B cell (primary cell): ENCODE measurements around the gene PHACTR1. TPM values are rescaled to one million over a fixed set of nuclear protein-coding genes. Genes with fewer than 3 reads are reported as not detected.

Experiments used
- ATAC-seq: fragments of 200-7000 bp; cut with Tn5 transposase; one replicate; pipeline ENCODE4 v1.10.0; 2021; ENCODE audit warnings: low read depth, mild to moderate bottlenecking, moderate number of reproducible peaks, moderate library complexity
- CTCF ChIA-PET: fragments of 350-600 bp; sonication (Branson Sonifier 250); formaldehyde crosslinking; loops from one replicate; lab custom pipeline; 2021; ENCODE audit warnings: antibody characterized with exemption, inconsistent platforms; lab: Charles Lee
- POLR2A ChIA-PET: fragments of 350-600 bp; sonication (Branson Sonifier 250); formaldehyde crosslinking; loops from one replicate; lab custom pipeline; 2021; ENCODE audit warnings: antibody characterized with exemption; lab: Charles Lee
- DNase-seq: peaks from one replicate; pipeline ENCODE4 v3.0.0; 2013
- H2AFZ ChIP-seq: 2 replicates; pipeline ENCODE4 v1.6.1; 2012; ENCODE audit warnings: mild to moderate bottlenecking, low read depth, low read length; ENCODE audit not compliant: insufficient read depth, poor library complexity, severe bottlenecking
- H3K27ac ChIP-seq, 2 donors: 1 replicate in 1 of 2; 2 replicates in 1 of 2; pipeline ENCODE4 v1.5.1; 2012 to 2013; ENCODE audit warnings: low read length in 2 of 2, mild to moderate bottlenecking in 2 of 2, moderate library complexity in 1 of 2
- H3K27me3 ChIP-seq, 4 experiments: fragments of 200-600 bp in 1 of 4; sonication (generic) in 1 of 4; replicated peaks in 1 of 4; 1 replicate in 2 of 4; 2 replicates in 2 of 4; pipeline versions ENCODE4 v1.6.1 to v1.7.0; 2013 to 2016; ENCODE audit warnings: low read length in 3 of 4, mild to moderate bottlenecking in 2 of 4, mixed read lengths in 1 of 4, moderate library complexity in 1 of 4; ENCODE audit not compliant: insufficient read depth in 4 of 4, control insufficient read depth in 3 of 4; ENCODE audit errors: control extremely low read depth in 1 of 4
- H3K36me3 ChIP-seq, 2 experiments: replicated peaks in 1 of 2; 1 replicate in 1 of 2; 2 replicates in 1 of 2; pipeline versions ENCODE4 v1.6.1 to v1.7.1; 2013; ENCODE audit warnings: low read length in 1 of 2; ENCODE audit not compliant: insufficient read depth in 2 of 2, control insufficient read depth in 1 of 2; ENCODE audit errors: control extremely low read depth in 1 of 2, extremely low read depth in 1 of 2
- H3K4me1 ChIP-seq, 2 donors: fragments of 200-600 bp in 1 of 2; sonication (generic) in 1 of 2; 1 replicate in 1 of 2; 2 replicates in 1 of 2; pipeline versions ENCODE4 v1.5.1 to v1.6.1; 2013 to 2017; ENCODE audit warnings: low read length in 2 of 2; ENCODE audit not compliant: control insufficient read depth in 2 of 2, insufficient read depth in 2 of 2
- H3K4me2 ChIP-seq: replicated peaks from 2 replicates; pipeline ENCODE3; 2012; ENCODE audit warnings: mild to moderate bottlenecking, low read depth, low read length; ENCODE audit not compliant: poor library complexity, severe bottlenecking
- H3K4me3 ChIP-seq, 5 experiments: fragments of 200-600 bp in 1 of 5; sonication (generic) in 1 of 5; 1 replicate in 3 of 5; 2 replicates in 2 of 5; pipeline versions ENCODE4 v1.5.1 to v1.7.0; 2011 to 2016; ENCODE audit warnings: low read length in 4 of 5, mild to moderate bottlenecking in 4 of 5, low read depth in 2 of 5, control low read depth in 1 of 5, moderate library complexity in 1 of 5; ENCODE audit not compliant: insufficient read depth in 1 of 5; ENCODE audit errors: control extremely low read depth in 1 of 5, extremely low read depth in 1 of 5
- H3K79me2 ChIP-seq: fragments of 200-600 bp; sonication (generic); one replicate; pipeline ENCODE4 v1.6.0; 2016; ENCODE audit warnings: low read length; ENCODE audit not compliant: control insufficient read depth, insufficient read depth
- H3K9ac ChIP-seq: fragments of 200-600 bp; sonication (generic); 2 replicates; pipeline ENCODE4 v1.6.1; 2017; ENCODE audit warnings: mild to moderate bottlenecking, low read length, moderate library complexity
- H3K9me3 ChIP-seq, 3 donors: one replicate each; pipeline versions ENCODE4 v1.6.1 to v1.7.1; 2013; ENCODE audit warnings: low read length in 2 of 3; ENCODE audit not compliant: control insufficient read depth in 2 of 3, insufficient read depth in 1 of 3; ENCODE audit errors: control extremely low read depth in 1 of 3
- H4K20me1 ChIP-seq: 2 replicates; pipeline ENCODE4 v1.6.0; 2012; ENCODE audit warnings: mild to moderate bottlenecking, low read length; ENCODE audit not compliant: insufficient read depth, control insufficient read depth, poor library complexity, severe bottlenecking
- H3K27ac Mint-ChIP-seq: one replicate; pipeline ENCODE4 v1.8.0; 2021; ENCODE audit warnings: mixed read lengths
- H3K27me3 Mint-ChIP-seq: one replicate; pipeline ENCODE4 v1.8.0; 2021; ENCODE audit warnings: mixed read lengths
- H3K4me1 Mint-ChIP-seq: one replicate; pipeline ENCODE4 v1.8.0; 2021; ENCODE audit warnings: mixed read lengths
- H3K4me3 Mint-ChIP-seq: one replicate; pipeline ENCODE4 v1.8.0; 2021; ENCODE audit warnings: mixed read lengths
- H3K9me3 Mint-ChIP-seq: one replicate; pipeline ENCODE4 v1.8.0; 2022; ENCODE audit warnings: mixed read lengths; ENCODE audit not compliant: insufficient read depth
- CTCF ChIP-seq: fragments of 200-600 bp; IDR thresholded peaks from one replicate; pipeline ENCODE4 v1.8.0; 2022; ENCODE audit warnings: antibody characterized with exemption, mild to moderate bottlenecking
- EZH2 ChIP-seq: IDR thresholded peaks from 2 replicates; pipeline ENCODE4 v1.6.1; 2012; ENCODE audit warnings: borderline replicate concordance, low read depth, mild to moderate bottlenecking, moderate library complexity, low read length; ENCODE audit not compliant: insufficient read depth, poor library complexity, severe bottlenecking
- WGBS: methylation state at CpG from one replicate; pipeline ENCODE4 v1.1.5; 2013; ENCODE audit warnings: missing lambda C conversion rate; ENCODE audit not compliant: insufficient coverage; 5-methylcytosine and 5-hydroxymethylcytosine counted together
- intact Hi-C: fragments of 100-400 bp; cut with micrococcal nuclease; formaldehyde crosslinking; loops from one replicate; pipeline ENCODE4 v1.10.0; 2022
- polyA plus RNA-seq: library from polyadenylated mRNA; depleted of rRNA; stranded (reverse); fragments of >200 nt; gene quantifications from 2 replicates; pipeline ENCODE4 v1.2.3, GENCODE V29; 2012
- total RNA-seq, 2 donors: library from RNA; stranded (reverse); fragments of 120-200 nt in 1 of 2; gene quantifications; 1 replicate in 1 of 2; 2 replicates in 1 of 2; pipeline versions ENCODE4 v1.2.3 to v1.2.4, GENCODE V29; 2013 to 2022

The PHACTR1 gene
- total and polyA plus RNA-seq, 2 donors (not counting 1 experiment from before 2014, with no cell fraction given) = 30.2 to 129 TPM

DNA sequence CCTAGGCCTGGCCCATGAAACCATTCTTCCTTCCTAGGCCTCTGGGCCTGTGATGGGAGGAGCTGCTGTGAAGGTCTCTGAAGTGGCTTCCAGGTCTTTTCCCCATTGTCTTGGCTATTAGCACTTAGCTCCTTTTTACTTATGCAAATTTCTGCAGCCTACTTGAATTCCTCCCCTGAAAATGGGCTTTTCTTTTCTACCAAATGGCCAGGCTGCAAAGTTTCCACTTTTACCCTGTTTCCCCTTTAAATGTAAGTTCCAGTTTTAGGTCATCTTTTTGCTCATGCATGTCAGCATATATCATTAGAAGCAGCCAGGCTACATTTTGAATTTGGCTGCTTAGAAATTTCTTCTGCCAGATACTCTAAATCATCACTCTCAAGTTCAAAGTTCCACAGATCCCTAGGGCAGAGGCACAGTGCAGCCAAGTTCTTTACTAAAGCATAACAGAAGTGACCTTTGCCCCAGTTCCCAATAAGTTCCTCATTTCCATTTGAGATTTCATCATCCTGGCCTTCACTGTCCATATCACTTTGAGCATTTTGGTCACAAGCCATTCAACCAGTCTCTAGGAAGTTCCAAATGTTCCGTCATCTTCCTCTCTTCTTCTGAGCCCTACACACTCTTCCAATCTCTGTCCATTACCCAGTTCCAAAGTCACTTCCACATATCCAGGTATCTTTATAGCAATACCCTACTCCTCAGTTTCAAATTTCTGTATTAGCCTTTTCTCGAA is 539.9 kb downstream of the PHACTR1 start:
- Histone ChIP-seq H3K4me1 (peaks cover 72% of the 10 kb centered on the region in 2 donors), H3K79me2 (peaks cover 27% of the 10 kb centered on the region), H3K9ac (no peak overlapping the region), H3K4me2 (no peak overlapping the region), H3K27ac (no peak overlapping the region), H4K20me1 (no peaks in the 10 kb centered on the region), H3K27me3 (no peaks in the 10 kb centered on the region), H3K36me3 (no peaks in the 10 kb centered on the region), H2AFZ (no peak overlapping the region), H3K4me3 (no peak overlapping the region), H3K9me3 (peaks cover 0 to 16% (median 8%) of the 10 kb centered on the region in 3 donors)
- no peaks in the 10 kb centered on the region for H3K27me3 Mint-ChIP-seq
- ATAC-seq = no peak
- ChIA-PET CTCF (no interaction called here), POLR2A (no interaction called here)
- intact Hi-C loops = no loop called here
- H3K27ac Mint-ChIP-seq = peak overlapping the region; percentile 29
- TF ChIP-seq CTCF = no peak
- no peak for TF ChIP-seq EZH2
- H3K4me1 Mint-ChIP-seq = peaks cover 75% of the 10 kb centered on the region
- DNase-seq = no peak
- peak overlapping the region; percentile 49 for H3K4me3 Mint-ChIP-seq
- peaks cover 4% of the 10 kb centered on the region for H3K9me3 Mint-ChIP-seq
- 100% methylated on average over 1 of the region's 2 CpGs for WGBS

DNA sequence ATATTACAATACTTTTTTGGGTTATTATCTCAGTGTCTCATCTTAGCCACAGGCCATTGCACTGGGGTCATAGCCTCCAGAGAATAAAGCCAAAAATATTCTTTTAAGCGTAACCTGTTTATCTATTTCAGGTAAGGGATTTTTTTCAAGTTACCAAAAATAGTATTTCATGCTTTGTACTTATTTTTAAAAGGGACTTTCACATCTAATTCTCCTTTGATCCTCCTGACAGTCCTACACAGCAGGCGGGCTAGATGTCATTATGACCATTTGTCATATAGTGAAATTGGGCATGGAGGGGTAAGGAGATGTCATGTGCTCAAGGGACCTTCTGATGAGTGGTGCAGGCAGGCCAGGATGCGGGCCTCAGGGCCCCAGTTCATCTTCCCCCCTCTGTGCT is 542.8 kb downstream of the PHACTR1 start:
- Histone ChIP-seq H4K20me1 (no peaks in the 10 kb centered on the region), H3K9ac (peak overlapping the region; percentile 55), H3K79me2 (peaks cover 20% of the 10 kb centered on the region), H2AFZ (no peak overlapping the region), H3K4me1 (peaks cover 86 to 89% of the 10 kb centered on the region in 2 donors), H3K36me3 (no peaks in the 10 kb centered on the region), H3K4me2 (peak overlapping the region; percentile 76), H3K27me3 (no peaks in the 10 kb centered on the region), H3K27ac (peak overlapping the region; percentile 93), H3K4me3 (peak overlapping the region in 1 of 5 experiments; percentile 55), H3K9me3 (peaks cover 0 to 16% (median 8%) of the 10 kb centered on the region in 3 donors)
- TF ChIP-seq CTCF = no peak
- no peak for TF ChIP-seq EZH2
- ChIA-PET POLR2A (interaction anchor here (0.6 to 1.3 kb wide), 3 partner anchors 10 to 17 kb away, joined by 3 to 4 read pairs (median 4); no protein-coding TSS in a partner anchor), CTCF (interaction anchor here (0.9 to 4.9 kb wide), 4 partner anchors 10 to 70 kb away, joined by 3 to 42 read pairs (median 6); no protein-coding TSS in a partner anchor)
- no peaks in the 10 kb centered on the region for H3K27me3 Mint-ChIP-seq
- 60% methylated on average over 1 of the region's 3 CpGs for WGBS
- H3K9me3 Mint-ChIP-seq = peaks cover 4% of the 10 kb centered on the region
- ATAC-seq = peak; percentile 11
- peak overlapping the region; percentile 75 for H3K4me3 Mint-ChIP-seq
- intact Hi-C loops = no loop called here
- peak; percentile 64 for DNase-seq
- H3K27ac Mint-ChIP-seq = peak overlapping the region; percentile 86
- peaks cover 87% of the 10 kb centered on the region for H3K4me1 Mint-ChIP-seq
